Fibroblast of villous mesenchyme (primary cell): Measurements from ENCODE around the gene NXPH4. TPM values are rescaled to one million over a fixed set of nuclear protein-coding genes. Genes with fewer than 3 reads are reported as not detected.
A peak's percentile ranks its signal among the peaks of the same experiment; 100 is the strongest.

ENCODE experiments used
- DNase-seq: peaks from one replicate; pipeline ENCODE4 v3.0.0-alpha.2; 2010; ENCODE audit warnings: low read depth
- H3K4me3 ChIP-seq: 2 replicates; pipeline ENCODE4 v1.5.1; 2011; ENCODE audit warnings: low read depth, mild to moderate bottlenecking, low read length
- CTCF ChIP-seq: IDR thresholded peaks from 2 replicates; pipeline ENCODE4 v1.5.1; 2012; ENCODE audit warnings: low read depth, mild to moderate bottlenecking, low read length; ENCODE audit not compliant: insufficient read depth
- total RNA-seq: library from RNA; depleted of rRNA; stranded (reverse); fragments of >200 nt; gene quantifications from 2 replicates; pipeline ENCODE4 v1.2.3, GENCODE V29; 2012

NXPH4 gene
- total RNA-seq, 1 donor = 1.3 TPM

- H3K4me3 ChIP-seq = no peak overlapping the region
- no peak for TF ChIP-seq CTCF
- DNase-seq = no peak
These were observed 39.2 kb upstream of the NXPH4 start for GRCh38 chr12:57177354-57177753.

- TF ChIP-seq CTCF = no peak
- DNase-seq = no peak
These were observed 38.4 kb upstream of the NXPH4 start for GRCh38 chr12:57178213-57178612.

GRCh38 chr12:57179331-57180086, 37.1 kb upstream of the NXPH4 start:
- TF ChIP-seq CTCF = no peak
- no peak for DNase-seq
- no peak overlapping the region for H3K4me3 ChIP-seq

More at GRCh38 chr12:57178213-57178612, 38.4 kb upstream of the NXPH4 start:
- no peak overlapping the region for H3K4me3 ChIP-seq

- DNase-seq = no peak
- TF ChIP-seq CTCF = no peak
- H3K4me3 ChIP-seq = no peak overlapping the region
These were observed 36.1 kb upstream of the NXPH4 start for GRCh38 chr12:57180321-57180989.

GRCh38 chr12:57181072-57181471, 35.5 kb upstream of the NXPH4 start:
- DNase-seq = no peak
- no peak for TF ChIP-seq CTCF
- no peak overlapping the region for H3K4me3 ChIP-seq

- DNase-seq = peak; percentile 73
- no peak for TF ChIP-seq CTCF
These were observed 34.9 kb upstream of the NXPH4 start for GRCh38 chr12:57181561-57182155.

More at GRCh38 chr12:57181561-57182155, 34.9 kb upstream of the NXPH4 start:
- no peak overlapping the region for H3K4me3 ChIP-seq
